GM03348 (cell line): ENCODE measurements around the gene BACH2.

Experiments
- DNase-seq: peaks from one replicate; pipeline ENCODE4 v3.0.0; 2012; ENCODE audit warnings: low spot score

The BACH2 gene

DNA sequence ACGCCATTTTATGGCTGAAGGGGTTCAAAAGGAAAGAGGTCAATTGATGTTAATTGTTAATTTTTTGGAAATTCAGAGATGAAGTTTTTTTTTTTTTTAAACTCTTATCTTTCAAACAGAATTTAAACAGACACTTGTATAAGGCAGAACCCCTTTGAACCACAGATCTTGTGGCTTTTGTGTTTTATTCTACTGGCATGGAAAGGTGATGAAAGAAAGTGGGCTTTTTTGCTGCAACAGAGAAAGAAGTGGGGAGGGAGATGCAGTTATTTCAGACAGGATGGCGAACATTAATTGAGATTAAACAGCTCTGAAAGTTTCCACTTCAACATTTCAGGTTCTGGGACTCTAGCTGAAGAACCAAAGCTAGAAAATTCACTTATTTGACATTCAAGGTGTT, 201.5 kb downstream of the BACH2 start:
- no peak for DNase-seq

DNA sequence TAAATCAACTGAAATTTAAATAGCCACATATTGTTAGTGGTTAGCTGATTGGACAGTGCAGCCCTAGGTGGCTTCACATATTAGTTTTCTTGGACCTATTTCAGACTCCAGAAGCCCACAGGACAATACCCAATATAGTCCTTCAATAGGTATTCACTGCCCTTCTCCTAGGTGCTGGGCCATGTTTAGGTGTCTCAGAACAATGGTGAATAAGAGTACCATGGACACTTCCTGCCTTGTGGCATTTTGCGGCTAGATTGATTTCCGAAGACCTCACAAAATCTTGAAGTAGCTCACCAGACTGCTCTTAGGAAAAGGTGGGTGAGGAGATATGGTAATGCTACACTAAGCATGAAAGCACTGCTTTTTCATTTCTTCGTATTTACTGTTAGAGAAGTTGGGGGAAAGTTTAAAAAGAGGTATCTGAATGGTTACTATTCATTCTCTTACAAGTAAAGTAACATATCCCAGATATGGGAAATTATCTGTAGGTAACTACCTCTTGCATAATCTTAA, 203.0 kb downstream of the BACH2 start:
- DNase-seq: no peak

DNA sequence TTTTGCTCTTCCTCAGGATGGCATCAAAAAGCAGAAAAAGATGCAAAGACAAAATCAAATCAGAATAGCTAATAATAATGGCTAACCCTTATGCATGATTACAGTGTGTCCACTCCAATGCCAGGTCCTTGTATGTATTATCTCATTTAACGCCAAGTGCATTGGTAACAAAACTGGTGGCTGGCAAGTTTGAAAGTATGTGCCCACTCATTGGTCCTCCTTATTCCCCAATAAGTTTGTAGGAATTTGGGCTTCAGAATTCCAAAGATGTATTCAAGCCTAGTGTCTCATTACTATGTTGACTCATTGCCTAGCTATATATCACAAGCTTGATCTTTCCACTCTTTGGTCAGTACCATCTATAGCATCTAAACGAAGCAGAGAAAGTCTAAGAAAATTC, 205.8 kb downstream of the BACH2 start:
- DNase-seq: no peak

DNA sequence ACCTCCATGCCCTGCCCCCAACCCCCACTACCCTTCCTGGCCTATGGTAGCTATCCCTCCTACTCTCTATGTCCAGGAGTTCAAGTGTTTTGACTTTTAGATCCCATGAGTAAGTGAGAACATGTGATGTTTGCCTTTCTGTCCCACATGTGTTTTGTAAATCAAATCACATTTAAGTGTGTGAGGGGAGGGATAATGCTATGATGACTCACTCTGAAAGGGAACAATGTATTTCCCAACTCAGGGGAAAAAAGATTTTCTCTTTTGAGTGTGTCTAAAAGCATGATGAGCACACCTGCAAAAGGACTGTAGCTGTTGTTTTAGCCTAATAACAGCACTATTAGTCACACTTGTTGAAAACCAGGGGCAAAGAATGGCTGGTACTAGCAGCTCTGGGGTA, 208.6 kb downstream of the BACH2 start:
- peak; percentile 51 for DNase-seq

DNA sequence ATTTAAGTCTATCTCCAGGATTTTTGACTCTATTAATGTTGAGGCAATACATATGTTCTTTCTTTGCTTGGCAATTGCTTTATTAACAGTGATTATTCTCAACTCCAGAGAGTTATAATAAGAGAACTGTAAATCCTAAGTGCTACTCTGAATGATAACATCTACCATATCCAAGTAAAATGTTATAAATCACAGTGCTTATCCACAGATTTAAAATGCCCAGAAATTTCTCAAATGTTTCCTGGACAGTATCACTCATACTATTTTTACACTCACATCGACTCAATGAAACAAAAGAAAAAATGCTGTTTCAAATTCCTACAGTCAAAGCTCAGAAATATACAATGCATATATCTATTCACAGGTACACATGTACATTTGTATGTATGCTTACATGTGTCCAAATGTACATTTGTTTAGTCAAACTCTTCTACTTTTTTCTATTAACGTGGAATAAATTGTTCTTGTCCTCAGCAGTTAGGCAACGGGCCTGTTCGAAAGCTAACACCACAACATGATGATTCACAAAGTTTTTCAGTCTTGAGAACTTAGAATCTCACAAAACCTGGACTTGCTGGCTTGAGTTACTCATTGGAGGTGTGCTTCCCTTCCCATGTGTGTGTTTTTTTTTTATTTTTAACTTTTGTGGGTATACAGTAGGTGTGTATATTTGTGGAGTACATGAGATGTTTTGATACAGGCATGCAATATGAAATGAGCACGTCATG, 209.4 kb downstream of the BACH2 start:
- DNase-seq: peak; percentile 24

DNA sequence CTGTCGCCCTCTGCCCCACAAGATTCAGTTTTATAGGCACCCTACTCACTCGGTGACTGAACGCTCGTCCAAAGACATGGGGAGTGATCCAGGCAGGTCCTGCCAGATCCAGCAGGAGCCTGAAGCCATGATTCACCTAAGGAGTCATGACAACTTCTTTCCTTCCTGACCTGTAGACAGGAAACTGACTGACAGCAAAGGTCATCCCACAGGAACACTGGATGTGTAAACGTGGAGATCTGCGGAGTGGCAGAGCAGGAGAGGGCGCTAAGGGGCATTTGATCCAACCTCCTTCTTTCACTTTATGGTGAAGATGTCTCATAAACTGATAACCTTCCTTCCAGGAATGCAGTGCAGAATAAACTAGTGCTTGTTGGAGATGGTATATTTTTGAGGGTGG, 210.1 kb downstream of the BACH2 start:
- DNase-seq: no peak

DNA sequence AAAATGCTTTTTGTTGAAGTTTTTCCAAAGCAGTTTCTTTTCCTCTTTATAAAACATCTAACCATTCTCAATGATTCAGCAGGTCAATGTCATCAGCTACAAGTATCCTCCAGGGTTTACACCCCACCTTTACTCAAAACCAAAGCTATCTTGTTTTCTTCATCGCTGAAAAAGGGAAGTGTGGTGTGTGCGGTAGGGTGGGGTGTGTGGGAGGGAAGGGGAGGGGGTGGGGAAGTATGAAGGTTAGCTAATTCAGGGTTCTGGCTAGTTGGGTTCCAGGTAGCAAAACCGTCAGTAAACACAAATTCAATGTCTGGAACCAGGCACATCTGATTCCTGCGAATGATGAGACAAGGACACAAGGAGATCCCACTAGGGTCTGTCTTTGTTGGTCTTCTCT, 212.8 kb downstream of the BACH2 start:
- DNase-seq: no peak

DNA sequence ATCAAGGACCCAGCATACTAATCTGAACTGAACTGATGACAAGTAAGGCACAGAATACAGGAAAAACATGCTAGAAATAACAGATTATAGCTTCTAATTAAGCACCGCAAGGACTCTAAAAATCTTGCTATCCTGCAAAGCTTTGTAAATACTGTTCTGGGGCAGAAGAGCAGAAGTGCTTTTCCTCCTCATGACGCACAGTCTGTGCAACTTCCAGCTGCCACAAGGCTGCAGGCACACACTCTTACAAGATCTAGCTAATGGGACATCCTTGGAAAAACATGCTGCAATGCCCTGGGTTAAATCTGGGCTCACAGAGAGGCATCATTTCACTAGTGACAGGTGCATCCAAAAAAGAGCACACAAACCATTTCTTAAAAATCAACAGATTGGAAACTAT, 213.8 kb downstream of the BACH2 start:
- no peak for DNase-seq

DNA sequence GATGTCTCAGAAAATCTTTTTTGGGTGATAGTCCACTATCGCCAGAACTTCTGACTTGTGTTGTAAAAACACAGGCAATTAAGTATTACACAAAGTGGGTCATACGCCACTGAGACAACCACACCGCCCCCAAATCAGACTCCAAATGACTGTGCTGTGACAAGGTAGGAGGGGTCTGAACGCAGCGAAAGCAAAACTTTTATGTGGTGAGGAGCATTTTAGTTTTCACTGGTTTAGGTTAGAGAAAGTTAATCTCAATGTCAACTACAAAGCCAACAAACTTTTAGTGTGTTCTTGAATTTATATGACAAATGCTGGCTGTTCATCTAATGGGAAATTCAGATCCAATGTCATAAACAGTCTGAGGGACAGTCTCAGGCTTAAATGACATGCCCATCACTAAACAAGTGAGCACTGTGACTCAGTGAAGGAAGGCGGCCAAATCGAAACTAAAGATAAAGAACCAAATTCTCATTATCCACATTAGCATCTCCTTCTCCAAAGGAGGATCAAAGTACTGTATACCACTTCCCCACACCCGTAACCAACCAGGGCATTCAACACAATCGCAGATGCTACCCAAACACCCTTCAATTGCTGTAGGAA, 215.7 kb downstream of the BACH2 start:
- no peak for DNase-seq

DNA sequence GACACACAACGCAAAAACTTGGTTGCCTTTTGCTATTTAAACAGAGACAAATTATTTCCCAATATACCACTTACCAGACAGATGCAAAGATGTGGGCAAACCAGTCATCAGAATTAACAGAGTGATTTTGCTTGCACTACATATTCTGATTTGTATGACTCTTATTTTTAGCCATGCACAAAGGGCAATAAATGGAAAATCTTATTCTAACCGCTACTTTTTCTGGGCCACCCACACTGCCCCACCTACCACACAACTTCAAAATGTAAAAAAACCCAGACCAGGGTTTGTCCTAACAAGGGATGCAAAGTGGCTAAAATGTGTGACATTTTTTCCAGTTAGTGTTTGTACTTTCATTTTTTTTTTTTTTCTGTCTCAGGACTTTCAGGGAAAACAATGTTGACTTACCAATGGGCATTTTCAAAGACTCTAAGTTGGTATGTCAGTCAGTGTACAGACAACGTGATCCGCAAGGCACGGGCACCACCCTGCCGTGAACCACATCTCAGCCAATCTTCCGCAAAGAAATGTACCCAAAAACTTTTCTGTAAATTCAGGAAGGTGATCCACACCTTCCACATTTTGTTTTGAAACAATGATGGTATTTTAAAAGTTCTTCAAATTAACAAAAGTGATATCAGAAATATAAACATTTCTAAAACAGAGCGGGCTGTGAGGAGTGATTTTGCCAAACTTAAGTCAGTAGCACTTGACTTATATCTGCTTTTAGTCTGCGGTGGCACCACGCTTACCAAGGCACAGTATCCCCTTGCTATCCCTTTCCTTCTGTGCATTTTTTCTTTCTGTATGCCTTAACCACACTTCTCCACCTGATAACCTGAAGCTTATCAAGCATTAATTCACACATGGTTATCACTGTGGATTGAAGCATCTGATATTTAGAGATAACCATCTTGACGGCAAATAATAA, 216.8 kb downstream of the BACH2 start:
- DNase-seq: no peak

DNA sequence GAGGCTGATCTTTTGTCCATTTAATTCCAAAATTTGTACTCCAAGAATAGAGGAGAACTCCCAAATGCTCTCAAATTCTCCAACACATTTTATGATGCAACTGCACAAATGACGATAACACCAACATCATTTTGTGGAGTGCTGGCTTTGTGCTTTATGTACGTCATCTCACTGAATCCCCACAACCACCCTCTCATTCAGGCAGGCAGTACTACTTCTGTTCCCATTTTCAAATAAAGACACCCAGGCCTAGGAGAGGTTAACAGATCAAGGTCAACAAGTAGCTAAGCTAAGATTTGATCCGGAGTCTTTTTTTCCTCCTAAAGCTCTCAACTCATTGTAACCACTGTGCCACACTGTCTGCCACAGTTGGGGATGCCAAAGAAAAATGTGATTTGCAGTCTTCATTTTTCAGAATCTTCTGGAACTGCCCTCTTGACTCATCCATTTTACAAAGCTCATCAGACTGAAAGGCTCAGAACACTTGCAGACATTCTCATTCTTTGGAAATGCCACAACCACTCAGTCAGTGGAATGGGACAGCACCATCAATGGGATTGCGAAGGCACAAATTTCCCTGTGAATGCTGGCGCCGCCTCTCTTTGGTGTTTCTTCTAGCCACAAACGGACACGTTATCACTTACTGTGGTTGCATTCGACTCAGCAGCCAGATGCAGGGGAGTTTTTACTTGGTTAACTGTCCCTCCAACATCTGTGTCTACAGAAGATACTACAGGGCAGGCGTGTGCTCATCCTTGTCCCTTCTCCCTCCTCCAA, 217.9 kb downstream of the BACH2 start:
- DNase-seq: no peak

DNA sequence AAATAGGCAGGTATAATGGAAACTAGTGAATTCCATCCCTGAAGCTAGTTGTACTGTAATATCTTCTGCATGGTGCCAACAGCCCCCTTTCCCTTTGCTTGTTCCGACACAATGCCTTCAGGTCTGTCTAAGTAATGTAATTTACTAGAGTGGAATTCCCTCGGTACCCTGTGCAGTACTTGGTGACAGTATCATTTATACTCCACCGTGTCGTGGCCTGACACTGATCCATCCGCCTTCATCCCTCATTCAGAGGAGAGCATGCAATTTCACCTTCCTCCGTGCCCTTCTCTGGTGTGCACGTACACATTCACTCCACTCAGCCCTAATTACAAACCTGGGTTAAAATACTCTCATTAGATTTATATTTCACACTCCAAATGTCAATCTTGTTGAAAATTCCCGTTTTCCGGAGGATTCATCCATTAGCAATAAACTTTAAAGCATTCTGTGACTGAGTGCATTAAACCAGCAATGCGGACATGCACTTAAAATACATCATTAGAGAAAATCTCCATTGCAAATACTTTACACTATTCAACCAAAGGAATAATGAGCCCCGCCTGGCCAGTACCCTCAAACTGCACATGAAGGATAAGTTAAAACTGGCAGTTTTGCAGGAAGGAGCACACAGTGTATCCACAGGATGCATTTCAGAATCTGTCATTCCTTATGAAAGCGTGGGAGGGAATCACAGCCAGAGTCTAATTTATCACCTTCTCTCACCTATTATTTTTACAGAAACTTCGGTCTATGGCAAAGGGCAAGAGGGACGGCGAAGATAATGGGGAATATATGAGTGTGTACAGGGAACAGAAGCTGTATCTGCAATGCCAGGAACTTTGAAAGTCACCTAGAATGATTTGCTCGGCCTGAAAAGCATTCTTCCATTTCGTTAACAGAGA, 219.9 kb downstream of the BACH2 start:
- DNase-seq: no peak

DNA sequence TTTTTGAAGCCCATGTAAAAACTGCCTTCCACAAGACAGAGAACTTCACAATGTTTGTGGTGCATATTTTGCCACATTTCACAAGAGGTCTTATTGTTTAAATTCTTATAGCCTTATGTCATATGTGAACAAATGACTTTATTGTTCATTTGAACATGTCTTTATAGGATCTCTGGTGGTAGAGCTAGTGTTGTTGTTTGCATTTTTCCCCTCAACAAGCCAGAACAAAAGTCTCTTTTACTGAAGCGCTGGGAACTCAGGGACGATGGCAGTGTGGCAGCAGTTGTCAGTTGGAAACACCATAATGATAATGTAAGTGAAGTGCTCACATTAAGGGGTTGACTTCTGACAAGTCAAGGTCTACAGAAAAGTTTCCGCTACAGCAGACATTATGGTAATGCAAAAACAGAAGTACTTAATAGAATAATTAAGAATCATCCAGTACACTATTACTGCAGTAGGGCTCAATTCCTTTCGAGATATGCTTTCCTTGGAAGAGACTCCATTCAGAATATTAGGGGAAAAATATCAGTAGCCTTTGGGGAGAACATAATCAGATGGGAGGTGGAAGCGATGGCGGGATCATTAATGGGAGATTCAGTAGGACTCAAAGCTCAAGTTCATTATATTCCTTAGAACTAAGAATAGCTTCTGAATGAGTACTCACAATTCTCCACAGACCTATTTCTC, 222.3 kb downstream of the BACH2 start:
- DNase-seq: no peak

DNA sequence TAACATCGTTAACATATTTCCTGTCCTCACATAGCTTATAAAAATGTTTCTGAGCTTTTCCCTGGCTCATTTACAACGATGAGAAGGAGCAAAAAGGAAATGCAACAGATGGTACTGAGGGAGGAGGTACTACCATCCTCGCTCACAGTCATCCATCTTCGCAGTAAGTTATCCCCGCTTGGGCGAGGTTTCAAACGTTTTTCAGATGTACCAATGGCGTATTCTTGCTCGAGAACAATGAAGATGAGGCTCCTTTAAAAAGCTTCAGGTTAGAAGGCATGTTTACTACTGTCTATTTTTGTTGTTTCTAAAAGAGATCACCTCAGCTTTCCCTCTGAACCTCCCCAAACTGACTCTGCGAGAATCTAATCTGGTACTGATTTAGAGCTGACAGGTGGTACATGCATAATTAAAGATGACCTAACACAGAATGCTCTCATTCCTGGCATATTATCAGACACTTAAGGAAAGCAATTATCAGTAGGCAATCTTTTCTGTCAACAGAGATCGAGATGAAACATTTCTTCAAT, 223.6 kb downstream of the BACH2 start:
- no peak for DNase-seq

DNA sequence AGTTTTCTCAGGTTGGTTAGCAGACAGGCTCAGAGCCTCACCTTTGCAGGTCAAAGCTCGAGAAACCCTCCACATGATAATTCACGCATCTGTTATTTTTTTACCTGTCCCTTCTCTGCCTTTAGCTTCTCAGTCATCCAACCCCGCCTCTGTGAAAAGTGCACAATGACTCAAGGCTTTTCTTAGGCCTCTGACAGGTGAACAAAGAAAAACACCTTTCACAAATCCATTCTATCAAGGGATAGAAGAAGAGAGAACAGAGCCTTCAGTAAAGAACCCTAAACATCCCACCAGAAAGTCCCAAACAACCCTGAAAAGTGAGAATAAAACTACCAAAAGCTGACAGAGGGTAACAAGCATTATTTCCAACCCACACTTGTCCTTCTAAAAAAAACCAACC, 224.1 kb downstream of the BACH2 start:
- no peak for DNase-seq

DNA sequence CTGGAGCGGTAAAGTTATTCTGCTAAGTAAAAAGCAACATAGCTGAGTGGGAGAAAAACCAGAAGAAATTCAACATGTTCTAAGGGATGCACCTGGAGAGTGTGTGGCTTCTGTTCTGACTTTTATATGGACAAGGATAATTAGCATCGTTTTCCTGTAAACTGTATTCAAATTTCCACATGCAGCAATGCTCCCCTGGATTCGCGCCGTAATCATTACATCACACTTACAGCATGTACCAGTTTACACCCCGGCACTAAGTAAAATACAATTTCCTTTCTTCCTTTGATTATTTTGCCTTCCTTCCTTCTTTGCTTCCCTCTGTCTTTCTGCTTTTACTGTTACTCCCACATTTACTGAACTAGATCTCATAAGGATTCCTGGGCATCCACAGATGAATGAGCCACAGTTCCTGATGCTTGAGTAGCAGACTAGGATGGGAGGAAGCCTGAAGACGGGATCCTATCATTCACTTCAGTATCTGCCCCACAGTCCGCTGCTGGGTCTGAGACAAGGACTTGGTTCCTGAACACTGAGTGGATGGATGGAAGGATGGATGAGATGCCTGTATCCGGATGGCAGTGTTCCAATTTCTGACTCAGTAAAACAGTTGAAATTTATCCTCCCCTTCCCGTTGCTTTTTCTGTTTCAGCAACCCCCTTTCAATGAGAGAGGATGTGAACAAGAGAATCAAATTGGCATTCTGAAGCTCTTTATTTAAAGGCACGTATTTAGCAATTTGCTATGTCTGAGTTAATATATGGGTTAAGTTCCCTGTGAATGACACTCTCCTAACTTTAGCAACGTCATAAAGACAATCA, 227.7 kb downstream of the BACH2 start:
- DNase-seq: no peak

DNA sequence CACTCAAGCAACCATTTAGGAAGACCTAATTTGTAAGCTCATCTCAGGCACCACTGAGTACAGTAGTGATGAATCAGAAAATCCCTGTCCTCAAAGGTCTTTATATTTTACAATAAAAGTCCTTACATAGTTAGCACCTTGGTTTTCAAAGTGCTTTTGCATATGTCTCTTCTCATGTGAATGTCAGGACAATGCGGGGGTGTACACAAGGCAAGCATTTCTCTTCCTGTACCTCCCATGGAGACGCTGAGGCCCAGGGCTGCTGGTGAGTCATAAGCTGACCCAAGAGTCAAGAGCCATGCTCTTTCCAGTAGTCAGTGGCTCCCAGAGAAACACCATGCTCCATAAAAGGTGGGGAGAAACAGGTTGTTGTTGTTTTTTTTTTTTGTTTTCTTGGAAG, 228.4 kb downstream of the BACH2 start:
- no peak for DNase-seq

DNA sequence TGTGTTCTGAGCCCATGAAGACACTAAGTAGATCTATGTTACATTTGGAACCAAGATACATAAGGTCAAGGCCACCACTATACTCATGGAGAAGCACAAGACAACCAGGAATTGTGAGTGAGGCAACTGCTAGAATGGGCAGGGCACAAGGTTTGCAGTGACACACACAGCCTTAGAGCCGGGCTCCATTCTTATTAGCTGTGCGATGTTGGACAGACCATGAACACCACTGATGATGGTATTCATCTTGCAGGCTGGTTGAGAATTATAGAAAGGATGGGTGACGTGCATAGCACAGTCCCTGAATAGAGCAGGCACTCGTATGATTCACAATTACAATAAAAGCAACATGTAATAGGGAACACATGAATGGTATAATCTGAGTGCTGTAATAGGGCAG, 229.9 kb downstream of the BACH2 start:
- DNase-seq: no peak

DNA sequence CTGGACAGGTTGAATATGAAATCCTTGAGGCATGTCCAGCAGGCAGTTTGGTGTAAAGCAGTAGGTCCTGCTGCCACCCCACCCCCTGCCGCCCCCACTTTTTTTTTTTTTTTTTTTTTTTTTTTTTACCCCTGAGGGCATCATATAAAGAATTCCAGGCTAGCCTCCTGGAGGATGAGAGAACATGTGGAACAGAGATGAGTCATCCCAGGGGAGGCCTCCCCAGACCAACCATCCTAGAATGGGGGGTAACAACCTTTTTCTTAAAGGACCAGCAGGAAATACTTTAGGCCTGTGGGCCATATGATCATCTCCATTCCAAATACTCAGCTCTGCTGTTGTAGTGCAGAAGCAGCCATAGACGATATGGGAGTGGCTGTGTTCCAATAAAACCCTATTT, 231.5 kb downstream of the BACH2 start:
- no peak for DNase-seq
